Inferior parietal cortex (tissue), 1 donor: ENCODE results near the gene PPP1R1C.
"Not testable (repeated sequence)": the region's sequence is repeated elsewhere in the genome, so short reads cannot be mapped to it uniquely, and the experiment has no call there.

Source experiments
- DNase-seq: peaks from one replicate; pipeline ENCODE4 v3.0.0-alpha.2; 2016; ENCODE audit errors: extremely low spot score

PPP1R1C gene

DNA sequence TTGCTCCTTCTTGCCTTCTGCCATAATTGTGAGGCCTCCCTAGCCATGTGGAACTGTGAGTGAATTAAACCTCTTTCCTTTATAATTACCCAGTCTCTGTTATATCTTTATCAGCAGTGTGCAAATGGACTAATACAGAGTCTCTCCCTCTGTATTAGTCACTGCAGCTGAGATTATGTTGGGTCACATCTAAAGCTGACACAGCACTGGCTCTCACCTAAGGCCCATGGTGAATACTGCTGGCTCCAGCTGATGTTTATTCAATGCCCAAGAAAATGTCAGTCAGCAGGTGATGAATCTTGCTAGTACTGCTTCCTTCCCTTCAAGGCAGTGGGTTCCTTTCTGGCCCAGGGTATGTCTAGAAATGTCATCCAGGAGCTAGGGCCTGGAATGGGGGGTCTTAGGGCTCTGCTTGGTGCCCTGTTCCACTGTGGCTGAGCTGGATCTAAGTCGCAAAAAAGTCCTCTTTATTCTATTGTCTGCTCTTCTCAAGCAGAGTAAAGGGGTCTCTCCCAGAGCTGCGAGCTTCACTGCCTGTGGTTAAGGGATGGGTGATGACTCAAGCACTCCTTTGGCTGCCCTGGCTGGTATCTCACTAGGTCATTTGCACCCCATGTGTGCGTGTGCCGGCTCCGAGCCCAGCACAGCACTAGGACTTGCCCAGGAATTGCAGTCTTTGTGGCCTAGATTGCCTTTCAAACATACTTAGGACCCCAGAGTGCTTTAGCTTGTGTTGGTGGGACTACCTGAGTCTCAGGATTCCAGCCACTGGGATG is 29.9 kb downstream of the PPP1R1C start:
- no peak for DNase-seq

DNA sequence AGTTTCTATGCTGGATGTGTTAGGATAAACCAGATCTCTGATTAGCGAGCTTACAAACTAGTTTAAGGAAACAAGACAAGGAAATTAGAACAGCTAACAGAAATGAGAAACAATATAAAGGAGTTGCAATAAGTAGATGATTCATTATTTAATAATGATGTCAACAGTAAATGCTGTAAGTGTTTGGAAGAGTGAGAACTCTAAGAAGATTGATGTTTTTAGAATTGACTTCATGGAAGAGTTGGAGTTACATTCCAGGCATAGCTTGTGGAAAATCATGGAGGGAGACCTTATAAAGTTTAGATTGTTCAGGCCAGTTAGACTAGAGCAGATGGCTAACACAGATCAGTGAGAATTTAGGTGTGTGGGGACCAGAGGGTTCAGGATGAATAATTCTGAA is 32.6 kb downstream of the PPP1R1C start:
- no peak for DNase-seq

DNA sequence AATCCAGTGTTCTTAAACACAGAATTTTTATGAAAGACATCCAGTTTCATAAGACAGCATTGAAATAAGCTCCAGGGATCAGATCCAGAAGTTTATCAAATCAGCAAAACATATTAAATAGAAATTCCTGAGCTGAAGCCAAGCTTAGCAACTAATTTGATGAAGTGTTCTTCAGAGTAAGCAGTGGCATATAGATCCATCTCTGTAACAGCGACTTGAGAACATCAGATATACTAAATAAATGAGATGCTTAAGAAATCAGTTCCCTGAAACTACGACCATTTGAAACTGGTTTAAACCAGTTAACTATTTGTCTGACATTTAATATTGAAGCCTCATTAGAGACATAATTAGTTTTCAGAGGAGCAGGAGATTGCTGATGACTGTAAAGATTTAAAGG is 34.1 kb downstream of the PPP1R1C start:
- no peak for DNase-seq

DNA sequence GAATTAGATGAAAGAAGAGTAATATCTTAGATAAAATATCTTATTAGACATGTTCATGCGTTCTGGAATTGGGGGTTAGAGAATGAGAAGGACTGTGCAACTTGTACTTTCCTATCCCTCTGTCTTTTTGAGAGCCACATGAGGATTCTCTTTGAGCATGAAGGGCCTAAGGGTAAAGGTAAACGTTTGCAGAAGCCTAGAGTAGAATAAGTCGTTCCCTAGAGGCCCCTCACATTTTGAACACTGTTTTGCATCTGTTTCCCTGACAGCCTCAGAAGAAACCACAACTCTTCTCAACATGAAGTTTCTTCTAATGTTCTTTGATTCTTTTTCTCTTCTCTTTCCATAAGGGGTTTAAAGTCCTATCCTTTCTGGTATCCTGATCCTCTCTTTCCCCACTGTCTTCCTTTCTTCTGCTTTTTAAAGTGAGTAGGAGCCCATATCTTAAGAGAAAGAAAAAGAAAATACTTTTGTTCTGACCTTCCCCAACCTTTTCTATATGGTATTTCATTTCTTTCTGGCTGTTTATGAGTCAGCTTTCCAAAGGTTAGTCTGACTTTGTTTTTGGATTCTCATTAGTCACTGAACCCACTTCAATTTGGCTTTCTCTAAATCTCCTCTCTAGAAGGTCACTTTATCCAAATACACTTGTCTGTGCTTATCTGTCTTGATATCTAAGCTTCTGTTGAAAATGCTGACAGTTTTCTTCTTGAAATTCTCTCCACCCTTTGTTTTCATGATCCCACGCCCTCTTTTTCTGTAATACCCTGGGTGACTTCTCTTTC is 34.8 kb downstream of the PPP1R1C start:
- DNase-seq = no peak

DNA sequence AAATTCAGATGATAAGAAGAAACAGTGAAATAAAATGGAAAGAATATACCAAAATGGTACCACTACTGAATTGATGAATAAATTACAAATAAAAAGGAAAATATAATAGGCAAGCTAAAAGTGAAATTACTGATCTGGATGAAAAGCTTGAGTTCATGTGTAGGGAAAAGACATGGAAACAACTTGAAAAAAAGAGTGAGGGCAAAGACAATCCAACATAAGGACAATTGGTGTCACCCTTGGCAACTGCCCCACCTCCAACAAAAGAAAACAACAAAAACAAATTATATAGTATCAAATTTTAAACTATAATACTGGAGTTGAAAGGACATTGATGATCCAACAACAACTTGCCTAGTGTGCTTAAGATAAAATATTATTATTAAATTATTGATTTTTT is 37.6 kb downstream of the PPP1R1C start:
- DNase-seq = no peak

DNA sequence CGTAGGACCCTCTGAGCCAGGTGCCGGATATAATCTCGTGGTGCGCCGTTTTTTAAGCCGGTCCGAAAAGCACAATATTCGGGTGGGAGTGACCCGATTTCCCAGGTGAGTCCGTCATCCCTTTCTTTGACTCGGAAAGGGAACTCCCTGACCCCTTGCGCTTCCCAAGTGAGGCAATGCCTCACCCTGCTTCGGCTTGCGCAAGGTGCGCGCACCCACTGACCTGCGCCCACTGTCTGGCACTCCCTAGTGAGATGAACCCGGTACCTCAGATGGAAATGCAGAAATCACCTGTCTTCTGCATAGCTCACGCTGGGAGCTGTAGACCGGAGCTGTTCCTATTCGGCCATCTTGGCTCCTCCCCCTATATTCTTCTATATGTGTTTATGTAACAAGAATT is 45.2 kb downstream of the PPP1R1C start:
- DNase-seq = not testable (repeated sequence)

DNA sequence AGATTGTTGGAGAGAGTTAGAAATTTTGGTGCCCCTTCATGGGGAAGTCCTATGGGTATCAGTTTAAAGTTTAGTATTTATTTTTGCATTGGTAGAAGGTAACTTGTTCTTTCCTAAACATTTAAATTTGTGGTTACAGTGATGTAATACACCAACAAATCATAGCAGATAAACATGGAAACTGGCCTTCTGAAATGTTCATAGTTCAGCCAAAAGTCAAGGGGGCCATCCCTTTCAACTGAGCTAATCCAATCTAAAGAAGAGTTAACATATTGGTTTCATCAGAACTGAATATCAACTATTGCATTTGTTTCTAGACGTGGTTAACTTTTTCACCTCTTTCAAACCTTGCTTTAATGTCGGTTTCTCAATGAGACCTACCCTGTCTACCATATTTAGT is 46.3 kb downstream of the PPP1R1C start:
- no peak for DNase-seq

DNA sequence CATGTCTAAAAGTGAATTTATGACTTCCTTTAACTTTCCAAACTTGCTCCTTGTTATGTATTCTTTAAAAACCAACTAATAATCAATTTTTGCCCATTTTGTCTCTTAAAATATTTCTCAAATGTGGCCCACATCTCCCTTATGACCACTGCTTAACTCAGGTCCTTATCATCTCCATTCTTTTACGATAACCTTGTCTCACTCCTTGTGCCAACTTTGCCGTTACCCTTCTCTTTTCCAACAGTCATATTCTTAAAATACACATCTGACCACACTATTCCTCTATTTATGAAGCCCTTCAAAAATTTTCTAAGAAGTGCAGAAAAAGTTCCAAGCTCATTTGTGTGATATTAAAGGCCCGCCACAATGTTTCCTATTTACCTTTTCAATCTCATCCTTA is 47.8 kb downstream of the PPP1R1C start:
- DNase-seq = no peak

DNA sequence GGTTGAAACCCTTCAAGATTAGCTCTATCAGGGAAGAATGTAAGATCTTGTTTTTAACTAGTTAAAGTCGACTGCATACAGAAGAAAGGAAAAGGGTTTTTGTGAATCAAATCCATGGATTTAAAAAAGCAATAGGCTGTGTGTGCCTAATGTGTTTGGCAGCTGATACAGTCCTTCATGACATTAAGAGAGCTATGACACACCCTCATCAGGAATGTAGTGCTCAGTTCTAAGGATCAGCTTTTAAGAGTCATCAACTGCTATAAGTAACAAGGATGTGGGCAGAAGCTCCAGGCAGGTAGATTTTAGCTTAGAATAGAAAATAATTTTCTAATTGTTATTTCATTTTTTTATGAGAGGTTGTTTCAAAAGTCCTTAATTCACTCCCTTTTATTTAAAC is 52.9 kb downstream of the PPP1R1C start:
- no peak for DNase-seq

DNA sequence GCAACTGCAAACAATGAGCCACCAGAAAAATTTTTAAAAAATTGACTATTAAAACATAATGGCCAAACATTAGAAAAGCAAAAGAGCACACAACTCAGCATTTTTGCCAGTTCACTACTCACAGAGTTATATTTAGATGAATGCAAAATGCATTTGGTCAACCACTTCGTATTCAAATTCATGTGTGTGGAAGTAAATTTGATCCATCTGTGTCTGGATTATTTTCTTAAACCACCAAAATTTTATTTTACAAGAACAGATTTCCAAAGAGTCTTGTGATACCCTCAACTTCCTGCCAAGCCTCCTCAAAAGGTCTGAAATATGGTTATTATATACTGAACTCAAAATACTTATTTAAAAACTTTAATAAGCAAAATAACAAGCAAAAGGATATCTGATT is 57.4 kb downstream of the PPP1R1C start:
- DNase-seq = no peak

DNA sequence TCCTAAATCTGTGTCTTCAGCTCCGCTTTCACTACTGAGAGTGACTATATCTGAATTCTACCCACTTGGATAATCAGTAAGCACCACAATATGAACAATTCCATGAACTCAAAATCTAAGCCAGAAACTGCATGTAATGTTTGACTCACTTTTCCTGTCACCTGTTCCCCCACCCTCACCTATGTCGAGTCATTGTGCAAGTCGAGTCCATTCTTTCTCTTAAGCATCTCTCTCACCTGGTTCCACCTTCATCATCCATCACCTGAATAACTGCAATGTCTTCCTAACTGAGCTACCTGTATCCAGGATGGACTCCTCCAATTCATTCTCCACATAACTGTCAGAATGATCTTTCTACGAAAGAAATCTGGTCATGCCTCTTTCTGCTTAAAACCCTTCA is 58.2 kb downstream of the PPP1R1C start:
- DNase-seq = no peak

DNA sequence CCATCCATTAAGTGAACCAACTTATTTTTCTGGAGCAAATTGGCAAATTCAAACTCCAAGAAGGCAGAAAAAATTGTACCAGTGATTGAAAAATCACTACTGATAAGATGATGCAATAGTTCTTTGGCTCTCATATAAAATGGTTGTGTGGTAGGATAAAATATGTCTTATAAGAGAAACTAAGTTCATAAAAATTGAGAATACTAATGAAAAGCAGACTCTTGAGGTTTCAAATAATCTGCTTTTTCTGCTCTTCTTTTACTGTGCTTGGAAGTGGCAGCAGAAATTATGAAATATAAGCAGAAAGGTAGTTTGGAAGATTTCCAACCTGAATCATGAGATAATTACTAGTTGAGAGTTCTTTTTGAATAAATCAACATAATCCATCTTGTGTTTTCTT is 61.9 kb downstream of the PPP1R1C start:
- no peak for DNase-seq

DNA sequence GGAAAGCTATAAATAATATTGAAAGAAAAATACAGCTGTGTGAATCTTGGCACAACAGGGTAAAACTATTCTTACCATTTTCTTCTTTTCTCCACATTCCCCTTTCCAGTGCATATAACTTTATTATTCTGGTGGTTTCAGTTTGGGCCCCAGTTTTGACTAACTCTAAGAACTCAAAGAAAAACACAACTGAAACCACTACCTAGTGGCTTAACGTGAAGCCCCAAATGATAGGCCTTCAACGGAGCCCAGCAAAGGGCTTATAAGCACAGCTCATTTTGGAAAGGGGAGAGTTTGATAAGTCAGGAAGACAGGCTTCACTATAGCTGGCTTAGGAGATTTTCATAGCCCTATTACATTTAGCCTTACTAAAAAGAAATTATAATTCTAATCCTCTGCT is 62.4 kb downstream of the PPP1R1C start:
- no peak for DNase-seq

DNA sequence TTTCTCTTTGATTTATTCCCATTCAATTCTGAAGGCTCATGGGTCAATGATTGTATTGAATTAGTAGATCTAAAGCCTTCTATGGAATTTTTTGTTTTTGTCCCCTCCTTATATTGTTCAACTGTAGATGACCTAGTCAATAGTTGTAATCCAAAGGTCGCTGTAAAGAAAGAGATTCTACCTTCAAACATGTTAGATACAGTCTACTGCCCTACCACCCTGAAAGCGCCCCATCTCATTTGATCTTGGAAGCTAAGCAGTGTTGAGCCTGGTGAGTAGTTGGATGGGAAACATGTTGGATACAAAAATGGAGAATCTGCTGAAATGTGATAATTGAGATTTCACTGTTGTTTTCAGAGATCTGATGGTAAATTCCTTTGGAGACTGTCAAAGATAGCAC is 63.0 kb downstream of the PPP1R1C start:
- no peak for DNase-seq

DNA sequence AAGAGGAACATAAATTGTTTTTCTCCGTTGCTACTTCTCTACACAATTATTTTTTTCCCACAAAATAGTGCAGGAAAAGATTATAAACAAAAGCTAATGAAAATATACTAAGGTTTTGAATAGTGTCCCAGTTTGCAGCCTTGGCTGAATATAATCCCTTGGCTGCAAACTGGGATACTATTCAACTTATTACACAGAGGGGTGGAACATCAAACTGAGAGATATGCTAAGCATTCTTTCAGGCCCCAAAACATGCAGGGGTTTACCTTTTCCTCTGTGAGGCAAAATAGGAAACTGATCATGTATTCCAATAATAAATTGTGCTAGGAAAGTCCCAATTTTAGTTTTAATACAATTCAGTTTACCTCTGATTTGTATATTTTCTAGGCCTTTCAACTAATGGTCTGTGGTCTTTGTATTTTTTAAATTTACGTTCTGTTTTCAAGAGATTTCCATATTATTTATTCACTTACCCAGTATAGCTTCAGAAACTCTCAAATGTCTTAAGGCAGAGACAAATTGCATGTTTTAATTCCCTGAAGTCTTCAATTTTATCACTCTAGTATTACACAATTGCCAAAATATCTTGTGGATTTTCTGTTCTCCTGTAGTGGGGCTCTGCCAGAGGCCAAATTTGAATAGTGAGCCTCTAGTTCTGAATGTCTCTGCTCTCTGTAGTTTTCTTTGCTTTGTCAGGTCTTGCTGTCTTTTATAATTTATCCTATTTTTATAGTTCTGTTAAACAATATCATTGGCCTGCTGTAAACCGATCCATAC is 63.9 kb downstream of the PPP1R1C start:
- no peak for DNase-seq

DNA sequence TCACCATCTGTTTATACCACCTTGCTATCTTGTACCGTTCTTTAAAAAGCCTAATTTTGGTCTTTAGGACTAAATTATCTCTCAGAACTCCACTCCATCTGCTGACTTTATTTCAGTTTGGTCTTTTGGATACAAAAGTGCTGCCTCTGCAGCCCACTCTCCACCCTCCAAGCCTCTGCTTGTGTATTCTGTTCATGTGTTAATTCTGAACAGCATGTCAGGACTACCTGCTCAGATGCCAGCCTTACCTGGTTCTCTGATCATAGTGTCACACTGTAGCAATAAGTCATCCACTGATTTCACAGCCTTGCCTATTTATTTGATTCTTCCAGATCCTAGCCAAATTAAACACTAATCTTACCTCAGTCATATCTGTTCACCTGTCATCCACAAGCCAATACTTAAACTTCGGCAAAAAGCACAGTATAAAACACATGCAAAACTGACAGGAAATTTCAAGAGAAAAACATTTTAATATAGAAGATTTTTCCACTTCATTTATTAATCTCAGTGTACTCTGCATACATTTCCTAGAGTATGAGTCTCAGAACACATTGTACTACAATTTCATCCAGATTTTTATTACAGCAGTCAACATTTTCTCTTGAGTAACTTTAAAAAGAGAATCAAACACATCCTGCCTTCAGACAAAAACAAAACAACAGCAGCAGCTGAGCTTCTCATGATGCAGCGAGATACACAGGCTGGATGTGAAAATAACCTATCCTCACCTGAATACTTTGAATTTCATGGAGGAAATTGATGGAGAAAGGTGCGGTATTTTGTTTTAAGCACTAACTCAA is 64.9 kb downstream of the PPP1R1C start:
- DNase-seq = no peak

DNA sequence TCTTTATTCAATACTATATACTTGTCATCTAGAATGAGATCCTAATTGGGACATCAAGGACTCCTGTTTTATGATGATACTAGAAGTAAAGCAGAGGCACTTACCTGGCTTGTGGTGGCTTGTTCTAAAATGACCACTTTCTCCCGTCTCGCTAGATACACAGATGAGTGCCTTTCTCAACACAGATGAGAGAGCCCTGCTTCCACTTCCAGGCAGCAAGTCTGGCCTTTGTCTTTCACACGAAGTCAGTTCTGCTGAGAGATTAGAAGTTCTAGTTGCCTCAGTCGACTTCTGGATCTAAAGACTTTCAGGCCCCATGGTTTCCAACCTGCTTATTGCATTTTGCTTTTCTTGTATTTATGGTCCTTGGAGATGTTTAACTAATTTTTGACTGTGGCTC is 70.3 kb downstream of the PPP1R1C start:
- DNase-seq = no peak

DNA sequence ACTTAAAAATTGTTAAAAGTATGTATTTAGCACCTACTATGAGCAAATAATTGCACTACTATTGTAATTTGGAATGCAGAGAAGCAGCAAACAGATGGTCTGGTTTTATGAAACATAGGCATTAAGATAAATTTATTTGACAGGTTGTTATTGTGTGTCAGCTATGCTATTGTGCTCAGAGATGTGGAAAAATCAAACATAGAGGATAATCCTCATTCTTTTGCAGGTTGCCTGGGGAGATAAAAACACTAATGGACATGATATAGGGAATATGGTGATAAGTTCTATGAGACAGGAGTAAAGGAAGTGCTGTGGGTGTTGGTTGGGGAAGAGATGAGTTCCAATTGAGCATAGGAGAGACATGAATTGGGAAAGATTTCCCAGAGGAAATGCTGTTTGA is 71.3 kb downstream of the PPP1R1C start:
- DNase-seq = no peak

DNA sequence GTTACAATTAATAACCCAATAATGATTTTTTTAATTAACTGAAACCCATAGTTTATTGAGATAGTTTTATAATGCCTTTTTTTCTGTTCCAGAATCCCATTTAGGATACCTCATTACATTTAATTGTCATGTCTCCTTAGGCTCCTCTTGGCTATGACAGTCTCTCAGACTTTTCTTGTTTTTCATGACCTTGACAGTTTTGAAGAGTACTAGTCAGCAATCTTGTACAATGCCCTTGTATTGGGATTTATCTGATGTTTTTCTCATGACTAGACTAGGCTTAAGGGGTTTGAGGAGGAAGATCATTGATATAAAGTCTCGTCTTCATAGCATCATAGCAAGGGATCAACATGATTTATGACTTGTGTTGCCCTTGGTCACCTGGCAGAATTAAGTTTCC is 72.4 kb downstream of the PPP1R1C start:
- DNase-seq = no peak

DNA sequence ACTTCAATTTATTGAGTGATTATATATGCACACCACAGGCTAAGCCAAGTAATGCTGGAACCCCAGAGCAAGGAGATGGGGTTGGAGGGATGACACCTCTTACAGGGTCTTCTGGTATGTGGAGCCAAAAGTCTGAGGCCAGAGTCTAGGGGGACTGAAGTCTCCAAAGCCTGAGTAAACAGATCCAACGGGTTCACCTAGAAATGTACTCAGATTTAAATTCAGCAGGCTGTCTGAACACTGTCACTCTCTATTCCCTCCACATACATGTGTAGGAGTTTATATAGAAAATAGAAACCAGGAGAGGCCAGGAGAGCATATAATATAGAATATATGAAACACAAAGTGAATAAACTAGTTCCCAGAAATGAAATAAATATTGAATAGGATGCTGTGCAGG is 76.1 kb downstream of the PPP1R1C start:
- DNase-seq = no peak

DNA sequence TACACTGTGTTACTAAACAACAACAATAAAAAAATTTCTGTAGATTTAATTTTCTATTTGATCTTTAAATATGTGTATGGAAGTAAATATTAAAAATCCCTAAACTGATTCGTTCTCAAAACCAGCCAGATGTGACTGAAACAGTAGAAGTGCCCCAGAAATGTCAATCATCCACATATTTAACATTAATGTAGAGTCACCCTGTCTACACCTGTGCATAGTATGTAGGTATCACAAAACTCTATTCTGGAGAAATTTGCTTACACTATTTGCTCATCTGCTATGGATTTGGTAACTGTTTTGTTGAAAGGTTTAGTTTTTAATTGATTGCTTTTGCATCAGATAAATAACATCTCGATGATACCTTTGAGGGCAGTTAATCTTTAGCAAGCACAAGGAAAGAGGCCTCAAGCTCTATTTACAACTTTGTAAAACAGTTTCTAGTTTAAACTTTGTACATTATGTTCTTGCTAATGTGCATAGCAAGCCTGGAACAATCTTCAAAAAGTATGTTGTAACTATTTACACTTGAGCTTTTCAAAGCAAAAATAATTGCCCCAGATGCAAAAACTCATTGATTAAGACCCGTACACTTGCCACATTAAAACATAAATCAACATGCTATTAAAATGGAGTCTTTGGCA is 76.8 kb downstream of the PPP1R1C start:
- no peak for DNase-seq
